Progenitor cell of endocrine pancreas (in vitro differentiated cells): ENCODE data around the gene ZNF763. TPM values are rescaled to one million over a fixed set of nuclear protein-coding genes. Genes with fewer than 3 reads are reported as not detected.

ENCODE experiments used
- DNase-seq: peaks from one replicate; pipeline ENCODE4 v3.0.0; 2021; ENCODE audit warnings: low spot score; ENCODE audit not compliant: unreplicated experiment
- H3K27ac Mint-ChIP-seq: 2 replicates; pipeline ENCODE4 v1.8.0; 2021; ENCODE audit warnings: mild to moderate bottlenecking, moderate library complexity, mixed read lengths
- H3K27me3 Mint-ChIP-seq: 2 replicates; pipeline ENCODE4 v1.8.0; 2021; ENCODE audit warnings: mixed read lengths
- H3K36me3 Mint-ChIP-seq: 2 replicates; pipeline ENCODE4 v1.8.0; 2022; ENCODE audit warnings: mixed read lengths; ENCODE audit not compliant: insufficient read depth
- H3K4me1 Mint-ChIP-seq: 2 replicates; pipeline ENCODE4 v1.8.0; 2021; ENCODE audit warnings: low read depth, mixed read lengths
- H3K4me3 Mint-ChIP-seq: 2 replicates; pipeline ENCODE4 v1.8.0; 2021; ENCODE audit warnings: low read depth, mild to moderate bottlenecking, moderate library complexity, mixed read lengths
- H3K9me3 Mint-ChIP-seq: 2 replicates; pipeline ENCODE4 v1.8.0; 2021; ENCODE audit warnings: low read depth, mixed read lengths
- CTCF ChIP-seq: fragments of 200-600 bp; sonication (generic); IDR thresholded peaks from one replicate; pipeline ENCODE4 v1.5.0; 2021; ENCODE audit warnings: antibody characterized with exemption, mild to moderate bottlenecking; ENCODE audit not compliant: unreplicated experiment
- total RNA-seq: library from RNA; stranded (reverse); gene quantifications from 2 replicates; pipeline ENCODE4 v1.2.1, GENCODE V29; 2021

ZNF763 gene
- total RNA-seq, 1 donor from 2014 or later, result 8.9 TPM

GRCh38 chr19:12015753-12016116 lies 50.9 kb downstream of the ZNF763 start:
- no peak for DNase-seq
- peaks cover 76% of the 10 kb centered on the region for H3K36me3 Mint-ChIP-seq
- H3K27me3 Mint-ChIP-seq, result no peaks in the 10 kb centered on the region
- TF ChIP-seq CTCF, result no peak
- no peaks in the 10 kb centered on the region for H3K4me1 Mint-ChIP-seq
- H3K27ac Mint-ChIP-seq, result peak overlapping the region; percentile 71
- no peak overlapping the region for H3K4me3 Mint-ChIP-seq
- H3K9me3 Mint-ChIP-seq, result peaks cover 50% of the 10 kb centered on the region

Other genes starting within 250 kb of the ZNF763 start
- 12.0 and 12.4 TPM in 2 replicates for gene ZNF823, start 226.1 kb upstream of the ZNF763 start, total RNA-seq
- gene ZNF441, start 198.0 kb upstream of the ZNF763 start, total RNA-seq, result 3.8 and 4.4 TPM in 2 replicates
- gene ZNF491, start 166.5 kb upstream of the ZNF763 start, total RNA-seq, result 5.4 and 6.5 TPM in 2 replicates
- gene ZNF440, start 150.8 kb upstream of the ZNF763 start, total RNA-seq, result 21.9 and 23.2 TPM in 2 replicates
- 2.0 and 2.5 TPM in 2 replicates for gene ZNF439, start 116.3 kb upstream of the ZNF763 start, total RNA-seq
- gene ZNF69, start 77.3 kb upstream of the ZNF763 start, total RNA-seq, result 36.0 and 39.0 TPM in 2 replicates
- gene ZNF700, start 39.9 kb upstream of the ZNF763 start, total RNA-seq, result 13.4 and 14.1 TPM in 2 replicates
- 9.1 and 10.7 TPM in 2 replicates for gene ZNF433, start 70.6 kb downstream of the ZNF763 start, total RNA-seq
- 2.2 and 2.9 TPM in 2 replicates for gene ZNF878, start 87.9 kb downstream of the ZNF763 start, total RNA-seq
- gene ZNF844, start 99.7 kb downstream of the ZNF763 start, total RNA-seq, result 12.7 and 13.4 TPM in 2 replicates
- gene ZNF20, start 175.3 kb downstream of the ZNF763 start, total RNA-seq, result 9.9 and 12.1 TPM in 2 replicates
- gene ZNF625, start 191.7 kb downstream of the ZNF763 start, total RNA-seq, result 28.0 and 29.7 TPM in 2 replicates
- 15.3 and 15.6 TPM in 2 replicates for gene ZNF136, start 198.1 kb downstream of the ZNF763 start, total RNA-seq